ENCODE measurements around the gene IQCK. TPM values are rescaled to one million over a fixed set of nuclear protein-coding genes. Genes with fewer than 3 reads are reported as not detected.

Gene IQCK
- total RNA-seq, 1 donor from 2014 or later, result 9.2 TPM

Other genes with a start within 250 kb of the IQCK start
- gene GDE1, start 196.2 kb upstream of the IQCK start, total RNA-seq, result 49.7 and 50.1 TPM in 2 replicates
- 11.3 and 22.9 TPM in 2 replicates for gene CCP110, start 194.3 kb upstream of the IQCK start, total RNA-seq
- 30.5 and 34.3 TPM in 2 replicates for gene VPS35L, start 162.6 kb upstream of the IQCK start, total RNA-seq
- gene KNOP1, start within 50 bp of the IQCK start, total RNA-seq, result 18.3 and 20.8 TPM in 2 replicates
- gene GPRC5B, start 166.6 kb downstream of the IQCK start, total RNA-seq, result 21.0 and 58.7 TPM in 2 replicates